HCT116 (cell line): Measurements from ENCODE around the gene SLC17A4. TPM values are rescaled to one million over a fixed set of nuclear protein-coding genes. Genes with fewer than 3 reads are reported as not detected.

Experiments used
- ATAC-seq: fragments of 200-7000 bp; cut with Tn5 transposase; 2 replicates; pipeline ENCODE4 v1.9.1; 2020; ENCODE audit warnings: mild to moderate bottlenecking, moderate library complexity
- BruUV-seq: library from RNA; stranded (reverse); fragments of 400-500 nt; replicated peaks from 2 replicates; lab custom pipeline; 2021; lab: Mats Ljungman, UMichigan
- CTCF ChIA-PET: fragments of 300-600 bp; sonication (Branson Sonifier 250); formaldehyde crosslinking; loops from one replicate; lab custom pipeline; 2021; ENCODE audit warnings: antibody characterized with exemption; lab: Charles Lee
- POLR2A ChIA-PET: fragments of 300-600, 350-600 bp; sonication (Branson Sonifier 250); formaldehyde crosslinking; loops from one replicate; lab custom pipeline; 2021; ENCODE audit warnings: antibody characterized with exemption; lab: Charles Lee
- RAD21 ChIA-PET, 2 experiments: fragments of 300-600 bp; sonication (Branson Sonifier 250); formaldehyde crosslinking; loops; one replicate each; lab custom pipeline; 2023; ENCODE audit warnings: low total read pairs in 2 of 2; ENCODE audit not compliant: uncharacterized antibody in 2 of 2, unreplicated experiment in 2 of 2, low non-redundant PET in 1 of 2; lab: Charles Lee
- DNase-seq: peaks from one replicate; pipeline ENCODE4 v3.0.0-alpha.2; 2010; ENCODE audit warnings: low read depth, low spot score
- H2AFZ ChIP-seq: fragments of 200-600 bp; shearing (Covaris generic), sonication (generic); 2 replicates; pipeline ENCODE4 v1.6.1; 2017; ENCODE audit warnings: low read depth, mixed run types, mixed read lengths, antibody characterized with exemption, low read length; ENCODE audit not compliant: poor library complexity, severe bottlenecking
- H3K27ac ChIP-seq: 2 replicates; pipeline ENCODE4 v1.5.1; 2012; ENCODE audit warnings: low read depth, low read length
- H3K27me3 ChIP-seq: fragments of 200-600 bp; sonication (generic); 2 replicates; pipeline ENCODE4 v1.6.1; 2016; ENCODE audit warnings: mixed run types, low read length, mixed read lengths; ENCODE audit not compliant: insufficient read depth
- H3K36me3 ChIP-seq, 2 experiments: fragments of 200-500 bp in 1 of 2; fragments of 200-600 bp in 1 of 2; sonication (Bioruptor generic) in 1 of 2; sonication (generic) in 1 of 2; 2 replicates each; pipeline versions ENCODE4 v1.5.1 to v1.6.1; 2014 to 2016; ENCODE audit warnings: low read length in 2 of 2, inconsistent platforms in 1 of 2, mixed read lengths in 1 of 2, mixed run types in 1 of 2; ENCODE audit not compliant: insufficient read depth in 2 of 2, control insufficient read depth in 1 of 2
- H3K4me1 ChIP-seq, 2 experiments: fragments of 200-600 bp in 1 of 2; sonication (generic) in 1 of 2; 2 replicates each; pipeline versions ENCODE4 v1.5.1 to v1.6.1; 2012 to 2017; ENCODE audit warnings: low read length in 2 of 2, inconsistent platforms in 1 of 2, mild to moderate bottlenecking in 1 of 2, mixed read lengths in 1 of 2, mixed run types in 1 of 2, moderate library complexity in 1 of 2; ENCODE audit not compliant: insufficient read depth in 2 of 2, control insufficient read depth in 1 of 2
- H3K4me2 ChIP-seq: fragments of 200-600 bp; sonication (generic); 2 replicates; pipeline ENCODE4 v1.6.1; 2017; ENCODE audit warnings: mixed run types, low read length, mixed read lengths
- H3K4me3 ChIP-seq, 2 experiments: fragments of 200-600 bp in 1 of 2; sonication (generic) in 1 of 2; replicated peaks in 1 of 2; 2 replicates each; pipeline ENCODE4 v1.5.1; 2011 to 2016; ENCODE audit warnings: low read length in 2 of 2, control low read depth in 1 of 2, low read depth in 1 of 2, mild to moderate bottlenecking in 1 of 2, mixed read lengths in 1 of 2, mixed run types in 1 of 2
- H3K79me2 ChIP-seq: fragments of 200-600 bp; sonication (generic); 2 replicates; pipeline ENCODE4 v1.6.1; 2017; ENCODE audit warnings: mild to moderate bottlenecking, mixed run types, low read length, moderate library complexity, mixed read lengths; ENCODE audit not compliant: insufficient read depth
- H3K9ac ChIP-seq: fragments of 200-600 bp; sonication (generic); 2 replicates; pipeline ENCODE4 v1.6.1; 2016; ENCODE audit warnings: low read length, mixed read lengths
- H3K9me2 ChIP-seq: fragments of 200-600 bp; sonication (generic), shearing (Covaris generic); 2 replicates; pipeline ENCODE4 v1.6.1; 2017; ENCODE audit warnings: mixed run types, mild to moderate bottlenecking, moderate library complexity; ENCODE audit not compliant: insufficient read depth
- H3K9me3 ChIP-seq, 2 experiments: fragments of 200-500 bp in 1 of 2; fragments of 200-600 bp in 1 of 2; sonication (Bioruptor generic) in 1 of 2; sonication (generic) in 1 of 2; 2 replicates each; pipeline ENCODE4 v1.6.1; 2014 to 2017; ENCODE audit warnings: low read length in 2 of 2, mixed read lengths in 2 of 2, inconsistent platforms in 1 of 2, low read depth in 1 of 2, mild to moderate bottlenecking in 1 of 2, mixed run types in 1 of 2, moderate library complexity in 1 of 2; ENCODE audit not compliant: control insufficient read depth in 1 of 2, insufficient read depth in 1 of 2
- H4K20me1 ChIP-seq: fragments of 200-600 bp; sonication (generic), shearing (Covaris generic); 2 replicates; pipeline ENCODE4 v1.6.1; 2017; ENCODE audit warnings: mixed run types, mild to moderate bottlenecking, moderate library complexity; ENCODE audit not compliant: insufficient read depth
- CBX3 ChIP-seq: IDR thresholded peaks from 2 replicates; pipeline ENCODE4 v1.6.1; 2012; ENCODE audit warnings: low read depth
- CEBPB ChIP-seq: IDR thresholded peaks from 2 replicates; pipeline ENCODE4 v1.6.1; 2012; ENCODE audit warnings: low read depth
- FOSL1 ChIP-seq: IDR thresholded peaks from 2 replicates; pipeline ENCODE4 v1.6.1; 2012; ENCODE audit warnings: low read depth
- POLR2A ChIP-seq: IDR thresholded peaks from 2 replicates; pipeline ENCODE4 v1.7.0; 2011; ENCODE audit warnings: borderline replicate concordance; ENCODE audit not compliant: insufficient read depth, insufficient read length; ENCODE audit errors: extremely low read depth
- POLR2AphosphoS5 ChIP-seq: IDR thresholded peaks from 2 replicates; pipeline ENCODE4 v1.6.1; 2011; ENCODE audit warnings: mild to moderate bottlenecking, low read depth, low read length, moderate library complexity
- REST ChIP-seq: IDR thresholded peaks from 2 replicates; pipeline ENCODE4 v1.6.1; 2012; ENCODE audit warnings: low read depth
- SIN3A ChIP-seq: IDR thresholded peaks from 2 replicates; pipeline ENCODE4 v1.6.1; 2012; ENCODE audit warnings: low read depth
- SP1 ChIP-seq: IDR thresholded peaks from 2 replicates; pipeline ENCODE4 v1.6.1; 2012; ENCODE audit warnings: low read depth
- SRF ChIP-seq: IDR thresholded peaks from 2 replicates; pipeline ENCODE4 v1.6.1; 2012; ENCODE audit warnings: low read depth
- ZNF274 ChIP-seq: fragments of 200-500 bp; sonication (Bioruptor generic); IDR thresholded peaks from 2 replicates; pipeline ENCODE4 v1.6.1; 2014; ENCODE audit warnings: mild to moderate bottlenecking, low read depth, low read length, inconsistent platforms
- intact Hi-C: fragments of 100-400 bp; cut with micrococcal nuclease; formaldehyde crosslinking; loops from 2 replicates; pipeline ENCODE4 v1.10.0; 2022
- total RNA-seq: library from RNA; stranded (reverse); gene quantifications from one replicate; pipeline ENCODE4 v1.2.1, GENCODE V29; 2021; ENCODE audit not compliant: unreplicated experiment

SLC17A4 gene
- total RNA-seq, 1 experiment from 2014 or later: not detected

- no peaks in the 10 kb centered on the region for H4K20me1 ChIP-seq
- H3K36me3 ChIP-seq: no peaks in the 10 kb centered on the region
- no peaks in the 10 kb centered on the region for H3K27me3 ChIP-seq
- no peak for TF ChIP-seq SIN3A
- no peak for TF ChIP-seq FOSL1
- TF ChIP-seq ZNF274: no peak
- no peak for TF ChIP-seq POLR2AphosphoS5
- no peak for TF ChIP-seq CEBPB
- TF ChIP-seq POLR2A: no peak
- TF ChIP-seq CBX3: no peak
- no peak for TF ChIP-seq SP1
- no peak for TF ChIP-seq SRF
- no peak overlapping the region for H3K4me3 ChIP-seq
- ChIA-PET CTCF (no interaction called here), POLR2A (no interaction called here), RAD21 (no interaction called here)
- H3K9me3 ChIP-seq: no peaks in the 10 kb centered on the region
- no peak overlapping the region for H3K4me2 ChIP-seq
- ATAC-seq (no peak), DNase-seq (no peak)
- no peak overlapping the region for H3K9ac ChIP-seq
- H3K27ac ChIP-seq: no peak overlapping the region
- no peak overlapping the region for H2AFZ ChIP-seq
- H3K4me1 ChIP-seq: no peaks in the 10 kb centered on the region
- H3K9me2 ChIP-seq: no peaks in the 10 kb centered on the region; the same call in 1 of the 2 replicates
- no TSS peak for BruUV-seq
- no peaks in the 10 kb centered on the region for H3K79me2 ChIP-seq
- intact Hi-C loops: no loop called here
Observed at GRCh38 chr6:25793970-25794369, 39.4 kb downstream of the SLC17A4 start.

GRCh38 chr6:25794784-25795183 lies 40.2 kb downstream of the SLC17A4 start:
- Histone ChIP-seq H3K9ac (no peak overlapping the region), H3K4me3 (no peak overlapping the region), H3K9me2 (no peaks in the 10 kb centered on the region; the same call in 1 of the 2 replicates), H3K79me2 (no peaks in the 10 kb centered on the region), H3K4me2 (no peak overlapping the region), H3K9me3 (no peaks in the 10 kb centered on the region), H3K27me3 (no peaks in the 10 kb centered on the region), H3K4me1 (no peaks in the 10 kb centered on the region), H4K20me1 (no peaks in the 10 kb centered on the region), H3K27ac (no peak overlapping the region), H3K36me3 (no peaks in the 10 kb centered on the region), H2AFZ (no peak overlapping the region)
- TF ChIP-seq REST: no peak
- no peak for TF ChIP-seq ZNF274
- no TSS peak for BruUV-seq
- ATAC-seq: no peak
- ChIA-PET CTCF (no interaction called here), RAD21 (no interaction called here), POLR2A (no interaction called here)
- DNase-seq: no peak
- intact Hi-C loops: no loop called here
